Stimulated activated CD8-positive, alpha-beta memory T cell treated with anti-CD3 and anti-CD28 coated beads, Interleukin-4, amount 100 ng/mL, for 24 hours (primary cell): ENCODE results near the gene AADACL4.
"Not testable (repeated sequence)": the region's sequence is repeated elsewhere in the genome, so short reads cannot be mapped to it uniquely, and the experiment has no call there.

Experiments used
- DNase-seq: peaks from one replicate; pipeline ENCODE4 v3.0.0-alpha.2; 2020; ENCODE audit warnings: low read depth

The AADACL4 gene

GRCh38 chr1:12712076-12712475 lies 68.2 kb downstream of the AADACL4 start:
- no peak for DNase-seq

GRCh38 chr1:12712929-12713328 lies 69.0 kb downstream of the AADACL4 start:
- DNase-seq, result no peak

- DNase-seq, result not testable (repeated sequence)
These were observed 69.8 kb downstream of the AADACL4 start for GRCh38 chr1:12713651-12714050.

GRCh38 chr1:12714710-12715475 lies 71.0 kb downstream of the AADACL4 start:
- no peak for DNase-seq

GRCh38 chr1:12715896-12716437 lies 72.1 kb downstream of the AADACL4 start, which contains the start of gene AADACL3:
Gene AADACL3 (plus strand): TSS chr1:12716110. CDS start chr1:12716177, 67 bp downstream.
- DNase-seq, result no peak
